HG03097 (cell line): ENCODE measurements around the gene TMEM272.

Experiments
- ATAC-seq: cut with Tn5 transposase; IDR thresholded peaks from one replicate; pipeline ENCODE4 v1.9.1; 2021; ENCODE audit not compliant: unreplicated experiment, low FRiP score

Gene TMEM272

GRCh38 chr13:51763486-51763885, 81.5 kb downstream of the TMEM272 start:
- ATAC-seq = no peak
